HG03097 (cell line): ENCODE measurements around the gene C8A.

Experiments
- ATAC-seq: cut with Tn5 transposase; IDR thresholded peaks from one replicate; pipeline ENCODE4 v1.9.1; 2021; ENCODE audit not compliant: unreplicated experiment, low FRiP score

Gene C8A

GRCh38 chr1:56964349-56965017 lies 109.9 kb downstream of the C8A start:
- ATAC-seq, result no peak

- ATAC-seq, result no peak
Observed at GRCh38 chr1:56965191-56965590, 110.6 kb downstream of the C8A start.

GRCh38 chr1:56965916-56966697 lies 111.5 kb downstream of the C8A start, which contains the start of gene C8B:
Gene C8B (minus strand): TSS chr1:56966015. CDS start chr1:56965948, 67 bp downstream.
- no peak for ATAC-seq

GRCh38 chr1:56966698-56966999 lies 112.1 kb downstream of the C8A start:
- ATAC-seq, result no peak

GRCh38 chr1:56967355-56967754 lies 112.8 kb downstream of the C8A start:
- no peak for ATAC-seq
